B cell (primary cell): ENCODE data around the gene VPS51. TPM values are rescaled to one million over a fixed set of nuclear protein-coding genes. Genes with fewer than 3 reads are reported as not detected.

Experiments used
- ATAC-seq: fragments of 200-7000 bp; cut with Tn5 transposase; one replicate; pipeline ENCODE4 v1.10.0; 2021; ENCODE audit warnings: low read depth, mild to moderate bottlenecking, moderate number of reproducible peaks, moderate library complexity
- CTCF ChIA-PET: fragments of 350-600 bp; sonication (Branson Sonifier 250); formaldehyde crosslinking; loops from one replicate; lab custom pipeline; 2021; ENCODE audit warnings: antibody characterized with exemption, inconsistent platforms; lab: Charles Lee
- POLR2A ChIA-PET: fragments of 350-600 bp; sonication (Branson Sonifier 250); formaldehyde crosslinking; loops from one replicate; lab custom pipeline; 2021; ENCODE audit warnings: antibody characterized with exemption; lab: Charles Lee
- DNase-seq: peaks from one replicate; pipeline ENCODE4 v3.0.0; 2013
- H2AFZ ChIP-seq: 2 replicates; pipeline ENCODE4 v1.6.1; 2012; ENCODE audit warnings: mild to moderate bottlenecking, low read depth, low read length; ENCODE audit not compliant: insufficient read depth, poor library complexity, severe bottlenecking
- H3K27ac ChIP-seq, 2 donors: 1 replicate in 1 of 2; 2 replicates in 1 of 2; pipeline ENCODE4 v1.5.1; 2012 to 2013; ENCODE audit warnings: low read length in 2 of 2, mild to moderate bottlenecking in 2 of 2, moderate library complexity in 1 of 2
- H3K27me3 ChIP-seq, 4 experiments: fragments of 200-600 bp in 1 of 4; sonication (generic) in 1 of 4; replicated peaks in 1 of 4; 1 replicate in 2 of 4; 2 replicates in 2 of 4; pipeline versions ENCODE4 v1.6.1 to v1.7.0; 2013 to 2016; ENCODE audit warnings: low read length in 3 of 4, mild to moderate bottlenecking in 2 of 4, mixed read lengths in 1 of 4, moderate library complexity in 1 of 4; ENCODE audit not compliant: insufficient read depth in 4 of 4, control insufficient read depth in 3 of 4; ENCODE audit errors: control extremely low read depth in 1 of 4
- H3K36me3 ChIP-seq, 2 experiments: replicated peaks in 1 of 2; 1 replicate in 1 of 2; 2 replicates in 1 of 2; pipeline versions ENCODE4 v1.6.1 to v1.7.1; 2013; ENCODE audit warnings: low read length in 1 of 2; ENCODE audit not compliant: insufficient read depth in 2 of 2, control insufficient read depth in 1 of 2; ENCODE audit errors: control extremely low read depth in 1 of 2, extremely low read depth in 1 of 2
- H3K4me1 ChIP-seq, 2 donors: fragments of 200-600 bp in 1 of 2; sonication (generic) in 1 of 2; 1 replicate in 1 of 2; 2 replicates in 1 of 2; pipeline versions ENCODE4 v1.5.1 to v1.6.1; 2013 to 2017; ENCODE audit warnings: low read length in 2 of 2; ENCODE audit not compliant: control insufficient read depth in 2 of 2, insufficient read depth in 2 of 2
- H3K4me2 ChIP-seq: replicated peaks from 2 replicates; pipeline ENCODE3; 2012; ENCODE audit warnings: mild to moderate bottlenecking, low read depth, low read length; ENCODE audit not compliant: poor library complexity, severe bottlenecking
- H3K4me3 ChIP-seq, 5 experiments: fragments of 200-600 bp in 1 of 5; sonication (generic) in 1 of 5; 1 replicate in 3 of 5; 2 replicates in 2 of 5; pipeline versions ENCODE4 v1.5.1 to v1.7.0; 2011 to 2016; ENCODE audit warnings: low read length in 4 of 5, mild to moderate bottlenecking in 4 of 5, low read depth in 2 of 5, control low read depth in 1 of 5, moderate library complexity in 1 of 5; ENCODE audit not compliant: insufficient read depth in 1 of 5; ENCODE audit errors: control extremely low read depth in 1 of 5, extremely low read depth in 1 of 5
- H3K79me2 ChIP-seq: fragments of 200-600 bp; sonication (generic); one replicate; pipeline ENCODE4 v1.6.0; 2016; ENCODE audit warnings: low read length; ENCODE audit not compliant: control insufficient read depth, insufficient read depth
- H3K9ac ChIP-seq: fragments of 200-600 bp; sonication (generic); 2 replicates; pipeline ENCODE4 v1.6.1; 2017; ENCODE audit warnings: mild to moderate bottlenecking, low read length, moderate library complexity
- H3K9me3 ChIP-seq, 3 donors: one replicate each; pipeline versions ENCODE4 v1.6.1 to v1.7.1; 2013; ENCODE audit warnings: low read length in 2 of 3; ENCODE audit not compliant: control insufficient read depth in 2 of 3, insufficient read depth in 1 of 3; ENCODE audit errors: control extremely low read depth in 1 of 3
- H4K20me1 ChIP-seq: 2 replicates; pipeline ENCODE4 v1.6.0; 2012; ENCODE audit warnings: mild to moderate bottlenecking, low read length; ENCODE audit not compliant: insufficient read depth, control insufficient read depth, poor library complexity, severe bottlenecking
- H3K27ac Mint-ChIP-seq: one replicate; pipeline ENCODE4 v1.8.0; 2021; ENCODE audit warnings: mixed read lengths
- H3K27me3 Mint-ChIP-seq: one replicate; pipeline ENCODE4 v1.8.0; 2021; ENCODE audit warnings: mixed read lengths
- H3K4me1 Mint-ChIP-seq: one replicate; pipeline ENCODE4 v1.8.0; 2021; ENCODE audit warnings: mixed read lengths
- H3K4me3 Mint-ChIP-seq: one replicate; pipeline ENCODE4 v1.8.0; 2021; ENCODE audit warnings: mixed read lengths
- H3K9me3 Mint-ChIP-seq: one replicate; pipeline ENCODE4 v1.8.0; 2022; ENCODE audit warnings: mixed read lengths; ENCODE audit not compliant: insufficient read depth
- CTCF ChIP-seq: fragments of 200-600 bp; IDR thresholded peaks from one replicate; pipeline ENCODE4 v1.8.0; 2022; ENCODE audit warnings: antibody characterized with exemption, mild to moderate bottlenecking
- EZH2 ChIP-seq: IDR thresholded peaks from 2 replicates; pipeline ENCODE4 v1.6.1; 2012; ENCODE audit warnings: borderline replicate concordance, low read depth, mild to moderate bottlenecking, moderate library complexity, low read length; ENCODE audit not compliant: insufficient read depth, poor library complexity, severe bottlenecking
- WGBS: methylation state at CpG from one replicate; pipeline ENCODE4 v1.1.5; 2013; ENCODE audit warnings: missing lambda C conversion rate; ENCODE audit not compliant: insufficient coverage; 5-methylcytosine and 5-hydroxymethylcytosine counted together
- intact Hi-C: fragments of 100-400 bp; cut with micrococcal nuclease; formaldehyde crosslinking; loops from one replicate; pipeline ENCODE4 v1.10.0; 2022
- polyA plus RNA-seq: library from polyadenylated mRNA; depleted of rRNA; stranded (reverse); fragments of >200 nt; gene quantifications from 2 replicates; pipeline ENCODE4 v1.2.3, GENCODE V29; 2012
- total RNA-seq, 2 donors: library from RNA; stranded (reverse); fragments of 120-200 nt in 1 of 2; gene quantifications; 1 replicate in 1 of 2; 2 replicates in 1 of 2; pipeline versions ENCODE4 v1.2.3 to v1.2.4, GENCODE V29; 2013 to 2022

The VPS51 gene
- total and polyA plus RNA-seq, 2 donors (not counting 1 experiment from before 2014, with no cell fraction given): 206 to 223 TPM

DNA sequence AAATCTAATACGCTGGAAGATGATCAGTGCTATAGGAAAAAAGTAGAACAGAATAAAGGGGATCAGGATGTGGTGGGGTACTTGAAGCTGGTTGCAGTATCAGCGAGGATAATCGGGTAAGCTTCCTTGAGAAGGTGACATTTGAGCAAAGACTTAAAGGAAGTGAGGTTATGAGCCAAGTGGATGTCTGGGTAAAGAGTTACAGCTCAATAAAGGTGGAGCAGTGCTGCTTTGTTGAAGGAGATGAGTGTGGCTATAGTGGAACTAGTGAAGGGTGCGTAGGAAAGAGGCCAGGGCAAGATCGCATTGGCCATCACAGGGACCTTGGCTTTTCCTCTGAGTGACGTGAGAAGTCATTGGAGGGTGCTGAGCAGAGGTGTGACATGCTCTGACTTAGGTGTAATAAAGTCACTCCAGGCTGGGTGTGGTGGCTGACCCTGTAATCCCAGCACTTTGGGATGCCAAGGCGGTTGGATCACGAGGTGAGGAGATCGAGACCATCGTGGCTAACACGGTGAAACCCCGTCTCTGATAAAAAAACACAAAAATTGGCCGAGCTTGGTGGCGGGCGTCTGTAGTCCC is 40.6 kb downstream of the VPS51 start:
- no peak overlapping the region for H2AFZ ChIP-seq

More for the DNA sequence above, 40.6 kb downstream of the VPS51 start:
- Histone ChIP-seq H4K20me1 (peaks cover 24% of the 10 kb centered on the region), H3K9me3 (no peaks in the 10 kb centered on the region), H3K27ac (peak overlapping the region in 1 of 2 donors; percentile 99), H3K9ac (no peak overlapping the region), H3K4me3 (no peak overlapping the region), H3K4me2 (no peak overlapping the region), H3K27me3 (no peaks in the 10 kb centered on the region), H3K4me1 (peaks cover 16 to 37% of the 10 kb centered on the region in 2 donors), H3K79me2 (peaks cover 57% of the 10 kb centered on the region), H3K36me3 (peaks cover 0 to 8% of the 10 kb centered on the region in 2 experiments)
- DNase-seq (no peak), ATAC-seq (no peak)
- Mint-ChIP-seq H3K9me3 (no peaks in the 10 kb centered on the region), H3K27me3 (no peaks in the 10 kb centered on the region), H3K27ac (peak overlapping the region; percentile 83), H3K4me1 (peaks cover 50% of the 10 kb centered on the region), H3K4me3 (peak overlapping the region; percentile 78)
- TF ChIP-seq EZH2 (no peak), CTCF (no peak)
- WGBS: 94% methylated on average over 14 of the region's 15 CpGs
- intact Hi-C loops: loop anchor here (5.0 kb wide), 1 partner anchor 334 kb away; the partner anchor contains the start of gene MAP4K2
- ChIA-PET POLR2A (interaction anchor here (2.1 to 8.8 kb wide), 2 partner anchors 17 to 25 kb away, joined by 15 to 160 read pairs; partner anchors contain the start of genes FAU, MRPL49, TM7SF2 and ZNHIT2), CTCF (interaction anchor here (2.5 to 7.5 kb wide), 4 partner anchors 15 to 43 kb away, joined by 17 to 64 read pairs (median 29); partner anchors contain the start of genes CAPN1, FAU, MRPL49 and TM7SF2)
